Vagina (tissue), 2 donors: ENCODE data around the gene BCAS3. TPM values are rescaled to one million over a fixed set of nuclear protein-coding genes. Genes with fewer than 3 reads are reported as not detected.

Source experiments
- DNase-seq, 2 donors: peaks; one replicate each; pipeline ENCODE4 v3.0.0-alpha.2; 2017; ENCODE audit errors: extremely low spot score in 2 of 2
- H3K27ac ChIP-seq: fragments of 200-600 bp; sonication (generic); one replicate; pipeline ENCODE4 v1.5.1; 2019
- H3K27me3 ChIP-seq: fragments of 200-600 bp; sonication (generic); one replicate; pipeline ENCODE4 v1.5.1; 2019
- H3K36me3 ChIP-seq, 2 donors: fragments of 200-600 bp; sonication (generic); one replicate each; pipeline ENCODE4 v1.5.1; 2017 to 2019
- H3K4me1 ChIP-seq: fragments of 200-600 bp; sonication (generic); one replicate; pipeline ENCODE4 v1.5.1; 2019
- H3K4me3 ChIP-seq, 2 donors: fragments of 200-600 bp; sonication (generic); 1 replicate in 1 of 2; 2 replicates in 1 of 2; pipeline ENCODE4 v1.5.1; 2016 to 2019
- H3K9me3 ChIP-seq: fragments of 200-600 bp; sonication (generic); one replicate; pipeline ENCODE4 v1.5.1; 2019
- POLR2A ChIP-seq, 2 donors: fragments of 450-650 bp; IDR thresholded peaks; one replicate each; pipeline ENCODE4 v1.6.1; 2017; ENCODE audit warnings: antibody characterized with exemption in 2 of 2, mild to moderate bottlenecking in 2 of 2, moderate library complexity in 2 of 2
- POLR2AphosphoS5 ChIP-seq, 2 donors: sonication (generic); formaldehyde crosslinking; IDR thresholded peaks; one replicate each; pipeline ENCODE4 v1.9.0; 2017; ENCODE audit warnings: antibody characterized with exemption in 2 of 2, mild to moderate bottlenecking in 2 of 2, low read depth in 1 of 2; ENCODE audit not compliant: insufficient read depth in 1 of 2
- intact Hi-C: fragments of 100-400 bp; cut with DNase I; formaldehyde crosslinking; loops from one replicate; pipeline ENCODE4 v1.15.1; 2023
- total RNA-seq: library from RNA; depleted of rRNA; stranded (reverse); fragments of >200 nt; gene quantifications from one replicate; pipeline ENCODE4 v1.2.3, GENCODE V29; 2016
- TF ChIP-seq, protein P1 (sequence below), 3 experiments: fragments of 450-650 bp in 2 of 3; fragments of 200-600 bp in 1 of 3; sonication (generic) in 1 of 3; IDR thresholded peaks; one replicate each; pipeline ENCODE4 v1.5.1; 2017 to 2019; ENCODE audit warnings: antibody characterized with exemption in 3 of 3, mild to moderate bottlenecking in 2 of 3, moderate library complexity in 2 of 3

The BCAS3 gene
- total RNA-seq, 1 donor from 2014 or later, result 33.1 TPM

DNA sequence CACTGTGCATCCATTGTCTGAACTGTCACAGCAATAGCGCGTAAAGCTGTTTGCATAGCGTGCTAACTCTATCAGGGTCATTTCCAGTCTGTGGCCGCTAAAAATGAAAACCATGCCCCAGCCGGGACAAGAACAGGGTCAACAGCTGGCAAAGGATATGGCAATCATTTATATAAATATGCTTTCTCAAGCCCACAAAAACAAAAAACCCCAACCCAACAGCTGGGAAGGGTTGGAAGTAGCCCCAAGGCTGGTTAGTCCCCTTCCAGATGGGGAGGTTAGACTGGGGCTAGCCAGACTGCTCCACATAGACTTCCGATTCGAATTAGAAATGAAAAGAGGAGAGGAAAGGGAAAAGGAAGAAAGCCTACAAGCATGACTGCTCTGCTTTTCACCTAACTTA lies 518.7 kb downstream of the BCAS3 start:
- H3K4me1 ChIP-seq, result no peaks in the 10 kb centered on the region
- intact Hi-C loops, result no loop called here
- DNase-seq, result no peak
- H3K9me3 ChIP-seq, result no peaks in the 10 kb centered on the region
- H3K4me3 ChIP-seq, result no peak overlapping the region
- no peaks in the 10 kb centered on the region for H3K27me3 ChIP-seq
- H3K36me3 ChIP-seq, result no peaks in the 10 kb centered on the region
- TF ChIP-seq POLR2AphosphoS5 (IDR thresholded peaks at IDR 0.05; ENCODE audit: insufficient read depth in 1 of 2, low read depth in 1 of 2), result no peak
- TF ChIP-seq, protein P1, sequence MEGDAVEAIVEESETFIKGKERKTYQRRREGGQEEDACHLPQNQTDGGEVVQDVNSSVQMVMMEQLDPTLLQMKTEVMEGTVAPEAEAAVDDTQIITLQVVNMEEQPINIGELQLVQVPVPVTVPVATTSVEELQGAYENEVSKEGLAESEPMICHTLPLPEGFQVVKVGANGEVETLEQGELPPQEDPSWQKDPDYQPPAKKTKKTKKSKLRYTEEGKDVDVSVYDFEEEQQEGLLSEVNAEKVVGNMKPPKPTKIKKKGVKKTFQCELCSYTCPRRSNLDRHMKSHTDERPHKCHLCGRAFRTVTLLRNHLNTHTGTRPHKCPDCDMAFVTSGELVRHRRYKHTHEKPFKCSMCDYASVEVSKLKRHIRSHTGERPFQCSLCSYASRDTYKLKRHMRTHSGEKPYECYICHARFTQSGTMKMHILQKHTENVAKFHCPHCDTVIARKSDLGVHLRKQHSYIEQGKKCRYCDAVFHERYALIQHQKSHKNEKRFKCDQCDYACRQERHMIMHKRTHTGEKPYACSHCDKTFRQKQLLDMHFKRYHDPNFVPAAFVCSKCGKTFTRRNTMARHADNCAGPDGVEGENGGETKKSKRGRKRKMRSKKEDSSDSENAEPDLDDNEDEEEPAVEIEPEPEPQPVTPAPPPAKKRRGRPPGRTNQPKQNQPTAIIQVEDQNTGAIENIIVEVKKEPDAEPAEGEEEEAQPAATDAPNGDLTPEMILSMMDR (IDR thresholded peaks at IDR 0.05), result no peak
- no peak for TF ChIP-seq POLR2A (IDR thresholded peaks at IDR 0.05)
- H3K27ac ChIP-seq, result no peak overlapping the region

DNA sequence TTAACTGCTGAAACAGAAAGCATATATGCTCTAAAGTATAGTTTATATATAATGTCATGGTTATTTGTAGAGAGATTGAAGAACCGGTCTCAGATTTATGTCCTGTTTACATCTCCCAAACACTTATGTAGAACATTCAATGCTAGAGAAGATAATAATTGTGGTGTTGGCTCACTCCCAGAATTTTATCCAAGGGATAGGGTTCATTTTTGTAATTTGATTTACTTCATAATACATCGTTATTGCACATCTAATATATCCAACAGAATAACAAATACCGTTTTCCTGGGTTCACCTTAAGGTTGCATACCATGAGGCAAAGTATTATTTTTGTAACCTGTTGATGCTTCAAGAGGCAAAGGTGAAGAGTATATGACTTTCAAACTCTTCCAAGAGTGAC lies 519.1 kb downstream of the BCAS3 start:
- Histone ChIP-seq H3K4me1 (no peaks in the 10 kb centered on the region), H3K27me3 (no peaks in the 10 kb centered on the region), H3K27ac (no peak overlapping the region), H3K9me3 (no peaks in the 10 kb centered on the region), H3K36me3 (no peaks in the 10 kb centered on the region), H3K4me3 (no peak overlapping the region)
- DNase-seq, result no peak
- no peak for TF ChIP-seq POLR2AphosphoS5 (IDR thresholded peaks at IDR 0.05; ENCODE audit: insufficient read depth in 1 of 2, low read depth in 1 of 2)
- TF ChIP-seq POLR2A (IDR thresholded peaks at IDR 0.05), result no peak
- TF ChIP-seq, protein P1 (IDR thresholded peaks at IDR 0.05), result no peak
- intact Hi-C loops, result no loop called here

DNA sequence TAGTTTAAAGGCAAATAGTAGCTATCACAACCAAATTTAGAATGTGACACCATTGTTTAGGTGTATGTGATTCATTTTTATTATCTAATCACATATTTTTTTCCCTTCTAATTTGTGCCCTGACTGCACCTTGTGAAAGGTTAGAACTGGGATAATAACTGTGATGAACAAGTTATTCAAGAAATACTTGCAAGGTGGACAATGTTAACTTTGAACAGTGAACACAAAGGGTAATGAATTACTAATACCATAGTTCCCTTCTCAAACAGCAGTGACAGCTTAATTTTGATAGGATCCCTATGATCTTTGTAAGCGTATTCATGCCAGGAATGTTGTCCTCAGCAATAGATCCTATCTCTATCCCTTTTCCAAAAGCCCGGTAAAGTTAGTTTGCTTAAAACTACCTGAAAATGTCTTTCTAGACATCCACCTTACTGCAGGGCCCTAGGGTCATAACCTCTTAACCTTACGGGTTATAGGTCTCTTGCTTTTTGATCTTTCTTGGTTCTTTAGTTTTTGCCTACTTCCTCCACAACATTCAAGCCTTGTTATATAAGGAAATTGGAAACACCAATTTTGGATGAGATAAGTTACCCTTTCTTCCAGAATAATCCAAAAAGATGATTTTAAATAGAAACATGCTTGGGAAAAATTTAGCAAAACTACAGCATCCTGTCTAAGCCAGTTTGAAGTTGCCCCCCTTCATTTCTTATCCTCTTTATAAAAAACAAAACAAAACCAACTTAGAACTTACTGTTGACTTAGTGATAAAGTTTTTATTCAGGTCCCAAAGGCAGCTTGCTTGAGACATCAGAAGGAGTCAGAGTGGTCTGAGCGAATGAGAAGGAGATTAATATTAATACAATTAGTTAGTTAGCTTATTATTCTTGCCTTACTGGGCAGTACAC lies 522.0 kb downstream of the BCAS3 start:
- Histone ChIP-seq H3K4me1 (peaks cover 5% of the 10 kb centered on the region), H3K27ac (no peak overlapping the region), H3K9me3 (no peaks in the 10 kb centered on the region), H3K27me3 (no peaks in the 10 kb centered on the region), H3K36me3 (no peaks in the 10 kb centered on the region), H3K4me3 (no peak overlapping the region)
- DNase-seq, result no peak
- TF ChIP-seq POLR2AphosphoS5 (IDR thresholded peaks at IDR 0.05; ENCODE audit: insufficient read depth in 1 of 2, low read depth in 1 of 2) (no peak), POLR2A (IDR thresholded peaks at IDR 0.05) (no peak)
- TF ChIP-seq, protein P1 (IDR thresholded peaks at IDR 0.05), result no peak
- intact Hi-C loops, result no loop called here

DNA sequence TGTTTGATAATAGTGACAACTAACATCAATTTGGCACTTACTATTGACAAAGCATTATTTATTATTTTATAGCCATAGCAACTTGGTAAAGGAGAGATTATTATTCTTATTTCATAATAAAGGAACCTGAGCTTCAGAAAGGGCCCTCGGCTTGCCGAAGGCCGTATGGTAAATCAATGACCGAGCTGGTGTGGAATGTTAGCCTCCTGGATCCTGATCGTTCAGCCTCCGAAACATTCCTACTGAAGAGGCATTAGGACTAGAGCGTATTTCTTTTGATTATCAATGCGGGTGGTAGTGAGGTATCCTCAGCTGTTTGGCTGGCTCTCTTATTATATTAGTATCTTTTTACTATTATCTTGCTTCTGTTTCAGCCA lies 522.7 kb downstream of the BCAS3 start:
- no peak for DNase-seq
- no peaks in the 10 kb centered on the region for H3K27me3 ChIP-seq
- H3K4me3 ChIP-seq, result no peak overlapping the region
- intact Hi-C loops, result no loop called here
- peaks cover 5% of the 10 kb centered on the region for H3K4me1 ChIP-seq
- no peak for TF ChIP-seq POLR2A (IDR thresholded peaks at IDR 0.05)
- TF ChIP-seq, protein P1 (IDR thresholded peaks at IDR 0.05), result no peak
- no peak for TF ChIP-seq POLR2AphosphoS5 (IDR thresholded peaks at IDR 0.05; ENCODE audit: insufficient read depth in 1 of 2, low read depth in 1 of 2)
- H3K9me3 ChIP-seq, result no peaks in the 10 kb centered on the region
- no peak overlapping the region for H3K27ac ChIP-seq
- H3K36me3 ChIP-seq, result no peaks in the 10 kb centered on the region

DNA sequence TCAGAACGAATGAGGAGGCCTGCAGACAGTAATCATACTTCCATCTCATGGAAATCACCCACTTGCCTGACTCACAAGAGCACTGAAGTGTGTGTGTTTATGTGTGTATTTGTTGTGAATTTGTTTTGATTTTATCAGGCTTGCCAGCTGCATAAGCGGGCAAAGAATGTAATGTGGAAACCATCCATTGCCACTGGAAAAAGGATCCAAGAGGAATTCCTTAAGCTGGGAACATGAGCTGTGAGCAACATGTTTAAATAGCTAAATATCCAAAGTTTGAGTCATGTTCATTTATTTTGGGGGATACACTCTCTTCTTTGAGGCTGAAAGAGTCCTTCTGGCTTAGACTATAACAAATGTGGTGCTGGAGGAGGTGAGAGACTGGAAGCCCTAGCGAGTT lies 523.6 kb downstream of the BCAS3 start:
- Histone ChIP-seq H3K27ac (peak overlapping the region; percentile 48), H3K4me3 (no peak overlapping the region), H3K9me3 (no peaks in the 10 kb centered on the region), H3K27me3 (no peaks in the 10 kb centered on the region), H3K4me1 (peaks cover 5% of the 10 kb centered on the region), H3K36me3 (no peaks in the 10 kb centered on the region)
- DNase-seq, result no peak
- TF ChIP-seq POLR2AphosphoS5 (IDR thresholded peaks at IDR 0.05; ENCODE audit: insufficient read depth in 1 of 2, low read depth in 1 of 2) (no peak), POLR2A (IDR thresholded peaks at IDR 0.05) (no peak)
- TF ChIP-seq, protein P1 (IDR thresholded peaks at IDR 0.05), result no peak
- intact Hi-C loops, result no loop called here
